IMR-90 (cell line): ENCODE data around the gene AGBL1. TPM values are rescaled to one million over a fixed set of nuclear protein-coding genes. Genes with fewer than 3 reads are reported as not detected.

Experiments
- ATAC-seq: fragments of 200-7000 bp; cut with Tn5 transposase; 2 replicates; pipeline ENCODE4 v1.9.1; 2020; ENCODE audit warnings: low read depth, mild to moderate bottlenecking, moderate library complexity
- BruUV-seq: library from RNA; stranded (reverse); fragments of 400-500 nt; replicated peaks from 2 replicates; lab custom pipeline; 2021; lab: Mats Ljungman, UMichigan
- CTCF ChIA-PET: fragments of 300-600 bp; formaldehyde crosslinking; extraction: SDS; loops from one replicate; lab custom pipeline; 2021; ENCODE audit warnings: antibody characterized with exemption; lab: Yijun Ruan, JAX
- POLR2A ChIA-PET: fragments of 300-600 bp; sonication (Branson Sonifier 250); formaldehyde crosslinking; loops from one replicate; lab custom pipeline; 2022; ENCODE audit warnings: antibody characterized with exemption; ENCODE audit not compliant: unreplicated experiment; lab: Charles Lee
- DNase-seq: peaks from one replicate; pipeline ENCODE4 v3.0.0; 2013
- H2AFZ ChIP-seq: replicated peaks from 2 replicates; pipeline ENCODE3; 2013; ENCODE audit warnings: low read length, mild to moderate bottlenecking; ENCODE audit not compliant: poor library complexity
- H2AK5ac ChIP-seq: 2 replicates; pipeline ENCODE4 v1.6.1; 2013; ENCODE audit warnings: low read depth, low read length, inconsistent platforms
- H2AK9ac ChIP-seq: replicated peaks from 2 replicates; pipeline ENCODE3; 2013; ENCODE audit warnings: mild to moderate bottlenecking, low read depth, low read length, moderate library complexity; ENCODE audit not compliant: poor library complexity
- H2BK120ac ChIP-seq: 2 replicates; pipeline ENCODE4 v1.6.1; 2013; ENCODE audit warnings: low read depth, low read length, inconsistent platforms
- H2BK15ac ChIP-seq: 3 replicates; pipeline ENCODE4 v1.6.1; 2013; ENCODE audit warnings: low read depth, low read length, inconsistent platforms
- H2BK20ac ChIP-seq: 2 replicates; pipeline ENCODE4 v1.6.1; 2013; ENCODE audit warnings: low read depth, mild to moderate bottlenecking, inconsistent platforms, low read length, moderate library complexity
- H2BK5ac ChIP-seq: 2 replicates; pipeline ENCODE4 v1.6.1; 2013; ENCODE audit warnings: mild to moderate bottlenecking, low read depth, low read length, inconsistent platforms; ENCODE audit not compliant: poor library complexity, severe bottlenecking
- H3K14ac ChIP-seq: replicated peaks from 2 replicates; pipeline ENCODE4 v1.6.1; 2013; ENCODE audit warnings: low read depth, low read length, inconsistent platforms
- H3K18ac ChIP-seq: 2 replicates; pipeline ENCODE4 v1.6.1; 2013; ENCODE audit warnings: low read depth, low read length, control low read depth
- H3K23ac ChIP-seq: 2 replicates; pipeline ENCODE4 v1.6.1; 2013; ENCODE audit warnings: low read depth, low read length, inconsistent platforms
- H3K27ac ChIP-seq: 2 replicates; pipeline ENCODE4 v1.5.1; 2013; ENCODE audit warnings: mild to moderate bottlenecking, control low read depth, low read length; ENCODE audit not compliant: insufficient read depth
- H3K27me3 ChIP-seq: 2 replicates; pipeline ENCODE4 v1.6.1; 2013; ENCODE audit warnings: low read length; ENCODE audit not compliant: control insufficient read depth, insufficient read depth
- H3K36me3 ChIP-seq: 2 replicates; pipeline ENCODE4 v1.6.1; 2013; ENCODE audit warnings: low read length, mixed read lengths; ENCODE audit not compliant: control insufficient read depth, insufficient read depth
- H3K4ac ChIP-seq: 2 replicates; pipeline ENCODE4 v1.6.1; 2013; ENCODE audit warnings: low read depth, low read length, inconsistent platforms
- H3K4me1 ChIP-seq: 2 replicates; pipeline ENCODE4 v1.6.1; 2013; ENCODE audit warnings: low read length, mixed read lengths; ENCODE audit not compliant: control insufficient read depth, insufficient read depth
- H3K4me2 ChIP-seq: 2 replicates; pipeline ENCODE4 v1.6.1; 2013; ENCODE audit warnings: low read depth, mild to moderate bottlenecking, control low read depth, low read length, moderate library complexity
- H3K4me3 ChIP-seq: 2 replicates; pipeline ENCODE4 v1.5.1; 2013; ENCODE audit warnings: low read depth, mild to moderate bottlenecking, control low read depth, low read length, moderate library complexity; ENCODE audit not compliant: insufficient read depth
- H3K56ac ChIP-seq: 2 replicates; pipeline ENCODE4 v1.6.1; 2013; ENCODE audit warnings: low read length, inconsistent platforms; ENCODE audit not compliant: insufficient read depth; ENCODE audit errors: extremely low read depth
- H3K79me1 ChIP-seq, 2 experiments: 2 replicates each; pipeline ENCODE4 v1.6.1; 2013; ENCODE audit warnings: low read length in 2 of 2, inconsistent platforms in 1 of 2, low read depth in 1 of 2
- H3K9ac ChIP-seq: 2 replicates; pipeline ENCODE4 v1.6.1; 2013; ENCODE audit warnings: low read depth, low read length, control low read depth
- H3K9me1 ChIP-seq: 2 replicates; pipeline ENCODE4 v1.6.1; 2013; ENCODE audit warnings: low read length, inconsistent platforms; ENCODE audit not compliant: insufficient read depth
- H3K9me3 ChIP-seq: 2 replicates; pipeline ENCODE4 v1.6.1; 2013; ENCODE audit warnings: low read length; ENCODE audit not compliant: control insufficient read depth, insufficient read depth
- H4K20me1 ChIP-seq: 2 replicates; pipeline ENCODE4 v1.6.1; 2013; ENCODE audit warnings: low read length, inconsistent platforms; ENCODE audit not compliant: insufficient read depth
- H4K5ac ChIP-seq: 2 replicates; pipeline ENCODE4 v1.6.1; 2013; ENCODE audit warnings: mild to moderate bottlenecking, low read depth, low read length, control low read depth
- H4K8ac ChIP-seq, 2 experiments: 2 replicates each; pipeline ENCODE4 v1.6.1; 2013; ENCODE audit warnings: low read depth in 2 of 2, low read length in 2 of 2, control low read depth in 1 of 2, inconsistent platforms in 1 of 2
- H4K91ac ChIP-seq: 2 replicates; pipeline ENCODE4 v1.6.1; 2013; ENCODE audit warnings: low read depth, low read length, inconsistent platforms; ENCODE audit not compliant: insufficient read depth
- CEBPB ChIP-seq: IDR thresholded peaks from 2 replicates; pipeline ENCODE4 v1.6.1; 2012; ENCODE audit warnings: low read depth, low read length, improper control_type of control experiment
- MAFK ChIP-seq: IDR thresholded peaks from 2 replicates; pipeline ENCODE4 v1.6.1; 2012; ENCODE audit warnings: low read depth, low read length, improper control_type of control experiment
- MAZ ChIP-seq: IDR thresholded peaks from 2 replicates; pipeline ENCODE4 v1.6.1; 2012; ENCODE audit warnings: low read depth, mild to moderate bottlenecking, low read length, improper control_type of control experiment, moderate library complexity, borderline replicate concordance
- WGBS, 2 experiments: methylation state at CpG; one replicate each; pipeline versions ENCODE4 v1.1.5 to v1.1.7; 2013; ENCODE audit warnings: missing lambda C conversion rate in 2 of 2; ENCODE audit not compliant: insufficient read length in 1 of 2; ENCODE audit errors: extremely low coverage in 2 of 2; 5-methylcytosine and 5-hydroxymethylcytosine counted together
- dilution Hi-C: fragments of 300-500 bp; cut with HindIII; formaldehyde crosslinking; loops from one replicate; pipeline ENCODE4 v1.14.3; 2018; ENCODE audit warnings: low sequenced_read_pairs; ENCODE audit not compliant: unreplicated experiment
- in situ Hi-C: fragments of 300-500 bp; cut with MboI; formaldehyde crosslinking; loops from 3 replicates; pipeline ENCODE4 v1.14.3; 2019; ENCODE audit warnings: low sequenced_read_pairs, inconsistent platforms, mixed read lengths
- intact Hi-C: fragments of 100-400 bp; cut with micrococcal nuclease; formaldehyde crosslinking; loops from 2 replicates; pipeline ENCODE4 v1.10.0; 2022
- polyA plus RNA-seq, 3 experiments: library from polyadenylated mRNA; depleted of rRNA; stranded (reverse); fragments of >200 nt; gene quantifications; 2 replicates each; pipeline ENCODE4 v1.2.3, GENCODE V29; 2012; ENCODE audit warnings: low replicate concordance in 1 of 3
- total RNA-seq: library from RNA; depleted of rRNA; stranded (reverse); fragments of >200 nt; gene quantifications from 2 replicates; pipeline ENCODE4 v1.2.3, GENCODE V29; 2012

AGBL1 gene
- total and polyA plus RNA-seq, 2 of the 4 experiments (the other 2 are of a cell fraction), result not detected

GRCh38 chr15:86677278-86677677 is 597.6 kb downstream of the AGBL1 start:
- CTCF ChIA-PET, result no interaction called here
- no peak overlapping the region for H3K56ac ChIP-seq
- H3K14ac ChIP-seq, result no peak overlapping the region
- H3K9me1 ChIP-seq, result no peaks in the 10 kb centered on the region
- no peak overlapping the region for H4K91ac ChIP-seq
- H3K79me1 ChIP-seq, result no peaks in the 10 kb centered on the region
- H4K20me1 ChIP-seq, result no peaks in the 10 kb centered on the region
- no peaks in the 10 kb centered on the region for H3K36me3 ChIP-seq
- BruUV-seq, result no TSS peak
- no peak overlapping the region for H4K8ac ChIP-seq
- H2BK5ac ChIP-seq, result no peak overlapping the region
- H3K4me2 ChIP-seq, result no peak overlapping the region
- H3K18ac ChIP-seq, result no peak overlapping the region
- no peak overlapping the region for H3K4me3 ChIP-seq
- 13% methylated on average over 4 of the region's 6 CpGs; no CpG with 5 or more reads in 1 of the 2 experiments for WGBS, 2 experiments
- H2AFZ ChIP-seq, result no peak overlapping the region
- no peak overlapping the region for H2BK120ac ChIP-seq
- no peak overlapping the region for H3K23ac ChIP-seq
- H3K4ac ChIP-seq, result no peak overlapping the region
- H3K9ac ChIP-seq, result no peak overlapping the region
- POLR2A ChIA-PET, result no interaction called here
- peaks cover 10% of the 10 kb centered on the region for H3K9me3 ChIP-seq
- TF ChIP-seq MAFK (no peak), MAZ (no peak), CEBPB (no peak)
- DNase-seq, result no peak
- dilution Hi-C loops, result no loop called here
- no peak overlapping the region for H2AK9ac ChIP-seq
- no peak overlapping the region for H4K5ac ChIP-seq
- H3K27me3 ChIP-seq, result no peaks in the 10 kb centered on the region
- H2AK5ac ChIP-seq, result no peak overlapping the region
- H2BK15ac ChIP-seq, result no peak overlapping the region
- in situ Hi-C loops, result no loop called here
- no peak for ATAC-seq
- no peaks in the 10 kb centered on the region for H3K4me1 ChIP-seq
- H2BK20ac ChIP-seq, result no peak overlapping the region
- H3K27ac ChIP-seq, result no peak overlapping the region
- intact Hi-C loops, result no loop called here
